NB4 (cell line): Measurements from ENCODE around the gene PITPNM3.

Experiments used
- POLR2A ChIP-seq: IDR thresholded peaks from 2 replicates; pipeline ENCODE4 v1.6.1; 2011; ENCODE audit warnings: mild to moderate bottlenecking; ENCODE audit not compliant: insufficient read length; ENCODE audit errors: extremely low read depth
- TF ChIP-seq, protein P1 (sequence below): IDR thresholded peaks from one replicate; pipeline ENCODE4 v1.5.1; 2012; ENCODE audit warnings: low read depth, low read length

DNA sequence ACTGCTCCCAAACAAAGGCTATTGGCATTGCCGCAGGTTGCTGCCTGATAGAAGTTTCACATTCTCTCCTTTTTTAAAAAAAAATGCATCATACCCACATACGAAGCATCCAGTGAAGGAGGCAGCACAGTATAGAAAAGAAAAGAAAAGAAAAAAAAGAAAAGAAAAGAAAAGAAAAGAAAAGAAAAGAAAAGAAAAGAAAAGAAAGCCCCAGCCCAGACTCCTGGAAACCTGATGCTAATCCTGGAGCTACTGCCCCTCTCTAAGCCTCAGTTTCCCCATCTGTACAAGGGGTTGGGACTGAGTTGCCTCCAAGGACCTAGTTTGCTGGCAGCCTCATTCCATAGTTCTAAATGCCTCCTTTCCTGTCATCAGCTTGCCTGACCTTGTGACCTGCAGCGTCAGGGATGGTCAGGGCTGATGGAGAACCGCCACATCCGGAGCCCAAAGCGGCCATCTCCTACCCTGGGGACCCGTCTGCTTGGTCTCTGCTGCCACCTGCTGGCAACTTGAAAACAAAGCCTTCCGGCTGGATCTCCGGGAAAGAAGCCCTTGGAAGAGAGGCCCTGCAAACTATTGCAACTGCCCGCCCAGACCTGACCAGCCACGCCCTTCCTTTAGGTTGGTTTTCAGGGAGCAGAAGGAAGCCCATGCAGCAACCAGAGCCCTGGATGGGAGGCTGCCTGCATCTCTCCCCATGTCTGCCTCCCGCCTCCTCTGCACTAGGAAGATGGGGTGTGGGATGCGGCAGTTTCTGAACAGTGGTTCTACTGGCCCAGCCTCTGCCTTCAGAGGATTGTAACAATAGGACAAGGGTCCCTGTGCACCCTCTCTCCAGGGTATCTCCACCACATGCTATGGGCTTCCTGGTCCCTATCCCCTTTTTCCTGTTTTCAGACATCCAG, 134.4 kb downstream of the PITPNM3 start:
- TF ChIP-seq POLR2A, result no peak
- TF ChIP-seq, protein P1, sequence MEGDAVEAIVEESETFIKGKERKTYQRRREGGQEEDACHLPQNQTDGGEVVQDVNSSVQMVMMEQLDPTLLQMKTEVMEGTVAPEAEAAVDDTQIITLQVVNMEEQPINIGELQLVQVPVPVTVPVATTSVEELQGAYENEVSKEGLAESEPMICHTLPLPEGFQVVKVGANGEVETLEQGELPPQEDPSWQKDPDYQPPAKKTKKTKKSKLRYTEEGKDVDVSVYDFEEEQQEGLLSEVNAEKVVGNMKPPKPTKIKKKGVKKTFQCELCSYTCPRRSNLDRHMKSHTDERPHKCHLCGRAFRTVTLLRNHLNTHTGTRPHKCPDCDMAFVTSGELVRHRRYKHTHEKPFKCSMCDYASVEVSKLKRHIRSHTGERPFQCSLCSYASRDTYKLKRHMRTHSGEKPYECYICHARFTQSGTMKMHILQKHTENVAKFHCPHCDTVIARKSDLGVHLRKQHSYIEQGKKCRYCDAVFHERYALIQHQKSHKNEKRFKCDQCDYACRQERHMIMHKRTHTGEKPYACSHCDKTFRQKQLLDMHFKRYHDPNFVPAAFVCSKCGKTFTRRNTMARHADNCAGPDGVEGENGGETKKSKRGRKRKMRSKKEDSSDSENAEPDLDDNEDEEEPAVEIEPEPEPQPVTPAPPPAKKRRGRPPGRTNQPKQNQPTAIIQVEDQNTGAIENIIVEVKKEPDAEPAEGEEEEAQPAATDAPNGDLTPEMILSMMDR, result peak; percentile 59
